Ascending aorta (tissue), 2 donors: ENCODE results near the gene POU2F1. TPM values are rescaled to one million over a fixed set of nuclear protein-coding genes. Genes with fewer than 3 reads are reported as not detected.

Experiments used
- DNase-seq, 2 donors: peaks; one replicate each; pipeline ENCODE4 v3.0.0-alpha.2; 2019; ENCODE audit warnings: low spot score in 2 of 2
- H3K27ac ChIP-seq, 2 donors: fragments of 200-600 bp; sonication (generic); one replicate each; pipeline ENCODE4 v1.5.1; 2016 to 2017; ENCODE audit warnings: mild to moderate bottlenecking in 1 of 2
- H3K27me3 ChIP-seq: fragments of 200-600 bp; sonication (generic); one replicate; pipeline ENCODE4 v1.5.1; 2017
- H3K36me3 ChIP-seq, 2 donors: fragments of 200-600 bp; sonication (generic); one replicate each; pipeline ENCODE4 v1.5.1; 2016
- H3K4me1 ChIP-seq, 2 donors: fragments of 200-600 bp; sonication (generic); one replicate each; pipeline ENCODE4 v1.5.1; 2016 to 2017; ENCODE audit warnings: mild to moderate bottlenecking in 1 of 2
- H3K4me3 ChIP-seq, 2 donors: fragments of 200-600 bp; sonication (generic); one replicate each; pipeline ENCODE4 v1.5.1; 2016 to 2017; ENCODE audit warnings: mild to moderate bottlenecking in 1 of 2
- H3K9me3 ChIP-seq, 2 donors: fragments of 200-600 bp; sonication (generic); one replicate each; pipeline ENCODE4 v1.5.1; 2016
- intact Hi-C: fragments of 100-400 bp; cut with DNase I; formaldehyde crosslinking; loops from one replicate; pipeline ENCODE4 v1.15.1; 2023
- total RNA-seq: library from RNA; depleted of rRNA; stranded (reverse); fragments of >200 nt; gene quantifications from one replicate; pipeline ENCODE4 v1.1.0, GENCODE V29; 2016
- TF ChIP-seq, protein P1 (sequence below), 3 experiments: fragments of 200-600 bp in 2 of 3; fragments of 450-650 bp in 1 of 3; sonication (generic) in 2 of 3; IDR thresholded peaks; one replicate each; pipeline ENCODE4 v1.5.1; 2016 to 2019; ENCODE audit warnings: antibody characterized with exemption in 3 of 3, mild to moderate bottlenecking in 1 of 3, moderate library complexity in 1 of 3

The POU2F1 gene
- total RNA-seq, 1 donor from 2014 or later = 3.0 TPM

DNA sequence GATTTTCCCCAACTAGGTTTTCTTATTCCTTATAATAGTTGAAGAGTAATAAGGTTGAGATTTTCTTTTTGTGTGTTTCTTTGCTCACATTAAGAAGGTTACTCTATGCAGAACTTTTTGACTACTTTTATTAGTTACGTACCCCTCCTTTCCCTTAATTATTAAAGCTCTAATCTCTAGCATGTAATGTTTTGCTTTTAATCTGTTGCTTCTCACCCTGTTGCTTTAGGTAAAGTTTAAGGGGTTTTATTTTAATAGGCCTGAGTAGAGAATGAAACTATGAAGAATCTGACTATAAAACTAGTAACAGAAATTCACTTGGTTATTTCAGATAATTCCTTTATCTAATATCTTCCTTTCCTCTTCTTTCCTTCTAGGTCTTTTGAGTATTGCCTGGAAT, 53.4 kb downstream of the POU2F1 start:
- Histone ChIP-seq H3K27ac (no peak overlapping the region), H3K4me1 (peaks cover 3 to 19% of the 10 kb centered on the region in 2 donors), H3K27me3 (no peaks in the 10 kb centered on the region), H3K9me3 (no peaks in the 10 kb centered on the region), H3K36me3 (no peaks in the 10 kb centered on the region), H3K4me3 (no peak overlapping the region)
- DNase-seq = no peak
- TF ChIP-seq, protein P1, sequence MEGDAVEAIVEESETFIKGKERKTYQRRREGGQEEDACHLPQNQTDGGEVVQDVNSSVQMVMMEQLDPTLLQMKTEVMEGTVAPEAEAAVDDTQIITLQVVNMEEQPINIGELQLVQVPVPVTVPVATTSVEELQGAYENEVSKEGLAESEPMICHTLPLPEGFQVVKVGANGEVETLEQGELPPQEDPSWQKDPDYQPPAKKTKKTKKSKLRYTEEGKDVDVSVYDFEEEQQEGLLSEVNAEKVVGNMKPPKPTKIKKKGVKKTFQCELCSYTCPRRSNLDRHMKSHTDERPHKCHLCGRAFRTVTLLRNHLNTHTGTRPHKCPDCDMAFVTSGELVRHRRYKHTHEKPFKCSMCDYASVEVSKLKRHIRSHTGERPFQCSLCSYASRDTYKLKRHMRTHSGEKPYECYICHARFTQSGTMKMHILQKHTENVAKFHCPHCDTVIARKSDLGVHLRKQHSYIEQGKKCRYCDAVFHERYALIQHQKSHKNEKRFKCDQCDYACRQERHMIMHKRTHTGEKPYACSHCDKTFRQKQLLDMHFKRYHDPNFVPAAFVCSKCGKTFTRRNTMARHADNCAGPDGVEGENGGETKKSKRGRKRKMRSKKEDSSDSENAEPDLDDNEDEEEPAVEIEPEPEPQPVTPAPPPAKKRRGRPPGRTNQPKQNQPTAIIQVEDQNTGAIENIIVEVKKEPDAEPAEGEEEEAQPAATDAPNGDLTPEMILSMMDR (IDR thresholded peaks at IDR 0.05) = no peak
- intact Hi-C loops = loop anchor here (10.0 kb wide), 1 partner anchor 131 kb away; no protein-coding TSS in a partner anchor

DNA sequence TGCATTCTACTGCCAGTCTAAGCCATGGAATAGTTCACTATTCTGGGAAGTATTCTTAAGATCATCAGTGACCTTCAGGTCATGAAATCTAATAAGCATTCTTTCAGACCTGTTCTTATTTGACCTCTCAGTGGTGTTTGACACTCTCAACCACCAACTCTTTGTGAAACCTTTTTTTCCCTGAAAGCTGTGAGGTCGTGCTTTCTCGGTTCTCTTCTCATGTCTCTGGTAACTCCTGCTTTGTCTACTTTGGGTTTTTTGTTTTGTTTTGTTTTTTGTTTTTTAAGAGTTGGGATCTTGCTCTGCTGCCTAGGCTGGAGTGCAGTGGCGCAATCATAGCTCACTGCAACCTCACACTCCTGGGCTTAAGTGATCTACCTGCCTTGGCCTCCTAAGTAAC, 56.3 kb downstream of the POU2F1 start:
- Histone ChIP-seq H3K9me3 (no peaks in the 10 kb centered on the region), H3K36me3 (no peaks in the 10 kb centered on the region), H3K27ac (no peak overlapping the region), H3K27me3 (no peaks in the 10 kb centered on the region), H3K4me1 (peaks cover 3 to 6% of the 10 kb centered on the region in 2 donors), H3K4me3 (no peak overlapping the region)
- intact Hi-C loops = loop anchor here (10.0 kb wide), 1 partner anchor 128 kb away; no protein-coding TSS in a partner anchor
- DNase-seq = no peak
- TF ChIP-seq, protein P1 (IDR thresholded peaks at IDR 0.05) = no peak

DNA sequence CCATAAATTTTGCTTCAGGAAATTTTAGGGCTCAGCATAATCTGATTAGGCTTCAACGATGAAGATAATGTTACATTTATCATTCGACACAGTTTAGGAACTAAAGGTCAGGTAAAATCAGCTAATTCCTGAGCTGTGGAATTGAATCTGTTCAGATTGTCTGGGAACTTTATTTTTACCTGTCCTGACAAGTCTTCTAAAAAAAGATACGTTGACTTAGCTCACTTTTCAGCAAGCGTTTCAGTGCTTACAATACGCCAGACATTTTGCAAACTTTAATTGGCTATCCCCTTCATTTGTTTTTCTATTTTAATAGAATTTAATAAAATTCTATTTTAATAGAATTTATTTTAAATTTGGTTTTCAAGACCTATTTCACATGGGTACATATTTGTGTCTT, 57.8 kb downstream of the POU2F1 start:
- Histone ChIP-seq H3K4me3 (no peak overlapping the region), H3K4me1 (peaks cover 0 to 6% of the 10 kb centered on the region in 2 donors), H3K36me3 (no peaks in the 10 kb centered on the region), H3K9me3 (no peaks in the 10 kb centered on the region), H3K27ac (no peak overlapping the region), H3K27me3 (no peaks in the 10 kb centered on the region)
- intact Hi-C loops = loop anchor here (10.0 kb wide), 1 partner anchor 126 kb away; no protein-coding TSS in a partner anchor
- DNase-seq = no peak
- TF ChIP-seq, protein P1 (IDR thresholded peaks at IDR 0.05) = no peak

DNA sequence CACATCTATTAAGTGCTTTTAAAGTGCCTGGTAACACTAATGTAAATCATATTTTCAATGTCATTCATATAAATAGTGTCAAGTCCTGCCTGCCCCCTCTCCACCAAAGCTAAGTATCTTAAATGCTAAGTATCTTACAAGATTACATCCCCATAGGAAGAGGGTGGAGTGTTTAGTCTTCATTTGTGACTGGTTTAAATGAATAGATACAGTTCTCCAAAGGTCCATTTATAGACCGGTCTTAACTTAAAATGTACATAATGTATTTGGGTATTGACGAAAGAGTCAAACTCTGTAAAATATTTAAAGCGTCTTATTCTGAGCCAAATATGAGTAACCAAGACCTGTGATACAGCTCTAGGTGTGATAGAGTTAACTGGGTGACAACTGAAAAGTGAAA, 60.2 kb downstream of the POU2F1 start:
- no peaks in the 10 kb centered on the region for H3K4me1 ChIP-seq
- no peak for DNase-seq
- TF ChIP-seq, protein P1 (IDR thresholded peaks at IDR 0.05) = no peak
- no peak overlapping the region for H3K4me3 ChIP-seq
- H3K27me3 ChIP-seq = no peaks in the 10 kb centered on the region
- no peaks in the 10 kb centered on the region for H3K9me3 ChIP-seq
- H3K36me3 ChIP-seq = no peaks in the 10 kb centered on the region
- H3K27ac ChIP-seq = no peak overlapping the region
- intact Hi-C loops = no loop called here

DNA sequence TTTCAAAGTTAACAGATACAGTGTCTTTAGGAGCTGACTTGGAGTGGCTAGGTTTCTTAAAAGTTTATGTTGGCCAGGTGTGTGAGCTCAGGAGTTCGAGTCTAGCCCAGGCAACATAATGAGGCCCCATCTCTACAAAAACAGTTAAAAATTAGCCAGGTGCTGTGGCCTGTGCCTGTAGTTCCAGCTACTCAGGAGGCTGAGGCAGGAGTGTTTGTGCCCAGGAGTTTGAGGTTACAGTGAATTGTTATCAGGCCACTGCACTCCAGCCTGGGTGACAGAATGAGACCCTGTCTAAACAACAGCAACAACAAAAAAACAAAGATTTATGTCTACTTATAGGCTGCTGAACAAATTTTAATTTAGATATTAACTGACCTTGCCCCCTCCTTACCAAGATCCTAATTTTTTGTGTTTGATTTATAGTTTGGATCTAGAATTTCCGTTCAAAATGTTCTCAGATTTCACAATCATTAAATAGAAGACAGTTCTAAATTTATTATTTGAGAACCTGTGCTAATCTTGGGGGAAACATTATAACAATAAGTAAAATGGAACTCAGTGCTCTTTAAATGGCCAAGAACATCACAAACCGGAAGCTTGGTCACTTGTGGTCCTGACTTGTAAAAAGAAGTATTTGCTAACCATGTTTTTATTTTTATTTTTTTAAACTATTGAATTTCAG, 67.8 kb downstream of the POU2F1 start:
- no peak overlapping the region for H3K4me3 ChIP-seq
- no peaks in the 10 kb centered on the region for H3K36me3 ChIP-seq
- intact Hi-C loops = no loop called here
- no peak for DNase-seq
- no peaks in the 10 kb centered on the region for H3K9me3 ChIP-seq
- TF ChIP-seq, protein P1 (IDR thresholded peaks at IDR 0.05) = no peak
- no peaks in the 10 kb centered on the region for H3K27me3 ChIP-seq
- no peak overlapping the region for H3K27ac ChIP-seq
- peaks cover 0 to 10% of the 10 kb centered on the region in 2 donors for H3K4me1 ChIP-seq
